NT2/D1 (cell line): ENCODE results near the gene CGB5.

Source experiments
- SUZ12 ChIP-seq: IDR thresholded peaks from 2 replicates; pipeline ENCODE4 v1.6.1; 2011; ENCODE audit not compliant: insufficient read length, insufficient read depth; ENCODE audit errors: extremely low read depth
- YY1 ChIP-seq: IDR thresholded peaks from 2 replicates; pipeline ENCODE4 v1.6.1; 2011; ENCODE audit not compliant: insufficient read length, insufficient read depth
- ZNF274 ChIP-seq: IDR thresholded peaks from 2 replicates; pipeline ENCODE4 v1.6.1; 2011; ENCODE audit warnings: mild to moderate bottlenecking, low read depth, low read length

DNA sequence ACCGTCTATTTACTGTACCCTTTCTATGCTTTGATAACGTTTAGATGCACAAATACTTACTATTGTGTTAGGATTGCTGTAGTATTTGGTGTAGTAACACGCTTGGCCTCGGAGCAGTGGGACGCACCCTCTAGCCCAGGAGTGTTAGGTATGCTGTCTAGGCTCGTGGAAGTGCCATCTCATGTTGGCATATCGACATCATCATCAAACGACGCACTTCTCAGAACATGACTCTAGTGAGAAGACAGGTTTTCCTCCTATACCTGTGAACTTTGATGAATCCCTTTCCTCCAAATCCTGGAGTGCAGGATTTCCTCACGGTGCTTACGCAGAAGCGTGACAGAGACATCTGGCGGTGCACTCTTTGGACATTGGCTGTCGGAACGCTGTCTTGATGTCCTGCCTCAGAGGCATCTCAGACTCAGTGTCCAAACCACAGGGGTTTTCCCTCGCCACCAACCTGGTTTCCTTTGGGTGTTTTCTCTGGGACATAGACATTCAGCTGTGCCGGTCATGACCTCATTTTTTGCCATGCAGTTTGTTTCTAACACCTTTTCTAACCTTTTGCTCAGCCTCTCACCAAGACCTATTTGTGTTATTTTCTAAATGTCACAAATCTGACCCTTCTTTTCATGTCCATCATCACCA lies 47.9 kb downstream of the CGB5 start:
- TF ChIP-seq YY1 = no peak
- no peak for TF ChIP-seq ZNF274
- TF ChIP-seq SUZ12 = no peak
